PFSK-1 (cell line): ENCODE data around the gene HOXB1.

Experiments
- POLR2AphosphoS5 ChIP-seq: IDR thresholded peaks from 2 replicates; pipeline ENCODE4 v1.6.1; 2012; ENCODE audit warnings: low read depth, mild to moderate bottlenecking, control low read depth, low read length, moderate library complexity
- REST ChIP-seq, 2 experiments: IDR thresholded peaks; 2 replicates each; pipeline versions ENCODE4 v1.6.1 to v1.8.0; 2011 to 2012; ENCODE audit warnings: low read depth in 2 of 2, low read length in 2 of 2, control low read depth in 1 of 2, inconsistent platforms in 1 of 2, mild to moderate bottlenecking in 1 of 2, moderate library complexity in 1 of 2; ENCODE audit not compliant: insufficient read depth in 1 of 2
- SIN3A ChIP-seq: IDR thresholded peaks from 2 replicates; pipeline ENCODE4 v1.6.1; 2012; ENCODE audit warnings: mild to moderate bottlenecking, low read length, moderate library complexity, borderline replicate concordance; ENCODE audit not compliant: insufficient read depth
- TAF1 ChIP-seq: IDR thresholded peaks from 2 replicates; pipeline ENCODE4 v1.6.1; 2012; ENCODE audit warnings: low read length, control low read depth, borderline replicate concordance; ENCODE audit not compliant: insufficient read depth

- TF ChIP-seq SIN3A (no peak), POLR2AphosphoS5 (no peak), TAF1 (no peak), REST (IDR thresholded peaks at IDR 0.05; ENCODE audit: insufficient read depth in 1 of 2, low read depth in 2 of 2, low read length in 2 of 2) (no peak)
Observed at GRCh38 chr17:48544349-48545021, 13.7 kb upstream of the HOXB1 start.
